Large intestine (tissue), 3 donors: ENCODE measurements around the gene GABRB1. TPM values are rescaled to one million over a fixed set of nuclear protein-coding genes. Genes with fewer than 3 reads are reported as not detected.

Experiments used
- DNase-seq, 2 donors: peaks; one replicate each; pipeline versions ENCODE4 v3.0.0 to v3.0.0-alpha.2; 2013
- H3K27ac ChIP-seq: one replicate; pipeline ENCODE4 v1.5.1; 2013; ENCODE audit warnings: low read length
- H3K27me3 ChIP-seq: 2 replicates; pipeline ENCODE4 v1.6.1; 2013; ENCODE audit warnings: low read length; ENCODE audit not compliant: control insufficient read depth, insufficient read depth
- H3K36me3 ChIP-seq: 2 replicates; pipeline ENCODE4 v1.6.1; 2013; ENCODE audit warnings: low read length; ENCODE audit not compliant: control insufficient read depth, insufficient read depth
- H3K4me1 ChIP-seq: one replicate; pipeline ENCODE4 v1.6.1; 2013; ENCODE audit warnings: low read length; ENCODE audit not compliant: control insufficient read depth, insufficient read depth
- H3K4me3 ChIP-seq: one replicate; pipeline ENCODE4 v1.5.1; 2013; ENCODE audit warnings: low read length
- H3K9me3 ChIP-seq: one replicate; pipeline ENCODE4 v1.6.1; 2013; ENCODE audit warnings: mild to moderate bottlenecking, low read depth, low read length, moderate library complexity; ENCODE audit not compliant: control insufficient read depth
- WGBS: methylation state at CpG from one replicate; pipeline ENCODE4 v1.1.5; 2013; ENCODE audit warnings: low lambda C conversion rate; ENCODE audit not compliant: insufficient coverage; 5-methylcytosine and 5-hydroxymethylcytosine counted together
- polyA plus RNA-seq: library from polyadenylated mRNA; unstranded; fragments of 120-200 nt; gene quantifications from one replicate; pipeline ENCODE4 v1.2.1, GENCODE V29; 2013

GABRB1 gene
- polyA plus RNA-seq, 1 donor, result 0.27 TPM

- H3K27ac ChIP-seq, result no peak overlapping the region
- no peaks in the 10 kb centered on the region for H3K9me3 ChIP-seq
- H3K27me3 ChIP-seq, result no peaks in the 10 kb centered on the region
- H3K36me3 ChIP-seq, result no peaks in the 10 kb centered on the region
- no peak overlapping the region for H3K4me3 ChIP-seq
- DNase-seq, result no peak
- 50% methylated on average over 1 of the region's 2 CpGs for WGBS
- no peaks in the 10 kb centered on the region for H3K4me1 ChIP-seq
Observed at GRCh38 chr4:47221721-47222120, 190.4 kb downstream of the GABRB1 start.

GRCh38 chr4:47222276-47222675 is 190.9 kb downstream of the GABRB1 start:
- Histone ChIP-seq H3K9me3 (no peaks in the 10 kb centered on the region), H3K36me3 (no peaks in the 10 kb centered on the region), H3K27ac (no peak overlapping the region), H3K4me1 (no peaks in the 10 kb centered on the region), H3K27me3 (no peaks in the 10 kb centered on the region), H3K4me3 (no peak overlapping the region)
- no CpG with 5 or more reads among the region's 1 CpG for WGBS
- DNase-seq, result no peak

GRCh38 chr4:47224361-47224760 is 193.0 kb downstream of the GABRB1 start:
- no peak for DNase-seq
- Histone ChIP-seq H3K9me3 (no peaks in the 10 kb centered on the region), H3K27ac (no peak overlapping the region), H3K36me3 (no peaks in the 10 kb centered on the region), H3K4me1 (no peaks in the 10 kb centered on the region), H3K27me3 (no peaks in the 10 kb centered on the region), H3K4me3 (no peak overlapping the region)

- Histone ChIP-seq H3K9me3 (no peaks in the 10 kb centered on the region), H3K4me3 (no peak overlapping the region), H3K27ac (no peak overlapping the region), H3K4me1 (no peaks in the 10 kb centered on the region), H3K27me3 (no peaks in the 10 kb centered on the region), H3K36me3 (no peaks in the 10 kb centered on the region)
- 57% methylated on average over 2 of the region's 2 CpGs for WGBS
- DNase-seq, result no peak
Observed at GRCh38 chr4:47235721-47236120, 204.4 kb downstream of the GABRB1 start.

GRCh38 chr4:47238667-47239066 is 207.3 kb downstream of the GABRB1 start:
- Histone ChIP-seq H3K4me3 (no peak overlapping the region), H3K36me3 (no peaks in the 10 kb centered on the region), H3K27me3 (no peaks in the 10 kb centered on the region), H3K27ac (no peak overlapping the region), H3K9me3 (no peaks in the 10 kb centered on the region), H3K4me1 (no peaks in the 10 kb centered on the region)
- WGBS, result 80% methylated on average over 1 of the region's 1 CpG
- DNase-seq, result no peak

- Histone ChIP-seq H3K4me3 (no peak overlapping the region), H3K4me1 (no peaks in the 10 kb centered on the region), H3K9me3 (no peaks in the 10 kb centered on the region), H3K27me3 (no peaks in the 10 kb centered on the region), H3K27ac (no peak overlapping the region), H3K36me3 (no peaks in the 10 kb centered on the region)
- no peak for DNase-seq
- WGBS, result no CpG with 5 or more reads among the region's 4 CpGs
Observed at GRCh38 chr4:47239649-47240048, 208.3 kb downstream of the GABRB1 start.

GRCh38 chr4:47251348-47252135 is 220.2 kb downstream of the GABRB1 start:
- no peaks in the 10 kb centered on the region for H3K27me3 ChIP-seq
- DNase-seq, result no peak
- WGBS, result no CpG with 5 or more reads among the region's 9 CpGs

GRCh38 chr4:47263721-47264120 is 232.4 kb downstream of the GABRB1 start:
- Histone ChIP-seq H3K4me1 (no peaks in the 10 kb centered on the region), H3K4me3 (no peak overlapping the region), H3K27ac (no peak overlapping the region), H3K36me3 (no peaks in the 10 kb centered on the region), H3K27me3 (no peaks in the 10 kb centered on the region), H3K9me3 (no peaks in the 10 kb centered on the region)
- no CpG with 5 or more reads among the region's 3 CpGs for WGBS
- no peak for DNase-seq

More at GRCh38 chr4:47251348-47252135, 220.2 kb downstream of the GABRB1 start:
- no peaks in the 10 kb centered on the region for H3K36me3 ChIP-seq
- no peak overlapping the region for H3K4me3 ChIP-seq
- H3K9me3 ChIP-seq, result no peaks in the 10 kb centered on the region
- no peak overlapping the region for H3K27ac ChIP-seq
- no peaks in the 10 kb centered on the region for H3K4me1 ChIP-seq

GRCh38 chr4:47270201-47270888 is 239.0 kb downstream of the GABRB1 start:
- Histone ChIP-seq H3K4me3 (no peak overlapping the region), H3K9me3 (no peaks in the 10 kb centered on the region), H3K4me1 (no peaks in the 10 kb centered on the region), H3K27ac (no peak overlapping the region), H3K36me3 (no peaks in the 10 kb centered on the region), H3K27me3 (no peaks in the 10 kb centered on the region)
- WGBS, result no CpG with 5 or more reads among the region's 2 CpGs
- DNase-seq, result no peak

GRCh38 chr4:47271291-47271690 is 239.9 kb downstream of the GABRB1 start:
- WGBS, result 60% methylated on average over 1 of the region's 1 CpG
- Histone ChIP-seq H3K36me3 (no peaks in the 10 kb centered on the region), H3K27me3 (no peaks in the 10 kb centered on the region), H3K4me1 (no peaks in the 10 kb centered on the region), H3K4me3 (no peak overlapping the region), H3K27ac (no peak overlapping the region), H3K9me3 (no peaks in the 10 kb centered on the region)
- no peak for DNase-seq

GRCh38 chr4:47274901-47275300 is 243.5 kb downstream of the GABRB1 start:
- H3K27ac ChIP-seq, result no peak overlapping the region
- H3K27me3 ChIP-seq, result no peaks in the 10 kb centered on the region
- WGBS, result 80% methylated on average over 1 of the region's 2 CpGs
- DNase-seq, result no peak
- H3K4me3 ChIP-seq, result no peak overlapping the region
- no peaks in the 10 kb centered on the region for H3K4me1 ChIP-seq
- no peaks in the 10 kb centered on the region for H3K36me3 ChIP-seq
- no peaks in the 10 kb centered on the region for H3K9me3 ChIP-seq
